ENCODE results near the gene PPP1R9B.

Gene PPP1R9B

DNA sequence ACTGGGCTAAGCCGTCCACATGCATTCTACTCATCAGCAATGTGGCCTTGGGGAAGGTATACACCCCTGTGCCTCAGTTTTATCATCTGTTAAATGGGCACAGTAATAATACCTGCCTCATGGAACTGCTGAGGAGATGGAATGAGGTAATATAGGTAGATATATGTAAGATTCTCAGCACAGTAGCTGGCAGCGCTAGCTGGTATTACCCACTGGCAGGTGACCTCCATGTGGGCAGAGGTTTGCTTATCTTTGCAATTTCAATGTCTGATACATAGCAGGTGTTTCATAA is 14.2 kb upstream of the PPP1R9B start:
- no peak for DNase-seq

DNA sequence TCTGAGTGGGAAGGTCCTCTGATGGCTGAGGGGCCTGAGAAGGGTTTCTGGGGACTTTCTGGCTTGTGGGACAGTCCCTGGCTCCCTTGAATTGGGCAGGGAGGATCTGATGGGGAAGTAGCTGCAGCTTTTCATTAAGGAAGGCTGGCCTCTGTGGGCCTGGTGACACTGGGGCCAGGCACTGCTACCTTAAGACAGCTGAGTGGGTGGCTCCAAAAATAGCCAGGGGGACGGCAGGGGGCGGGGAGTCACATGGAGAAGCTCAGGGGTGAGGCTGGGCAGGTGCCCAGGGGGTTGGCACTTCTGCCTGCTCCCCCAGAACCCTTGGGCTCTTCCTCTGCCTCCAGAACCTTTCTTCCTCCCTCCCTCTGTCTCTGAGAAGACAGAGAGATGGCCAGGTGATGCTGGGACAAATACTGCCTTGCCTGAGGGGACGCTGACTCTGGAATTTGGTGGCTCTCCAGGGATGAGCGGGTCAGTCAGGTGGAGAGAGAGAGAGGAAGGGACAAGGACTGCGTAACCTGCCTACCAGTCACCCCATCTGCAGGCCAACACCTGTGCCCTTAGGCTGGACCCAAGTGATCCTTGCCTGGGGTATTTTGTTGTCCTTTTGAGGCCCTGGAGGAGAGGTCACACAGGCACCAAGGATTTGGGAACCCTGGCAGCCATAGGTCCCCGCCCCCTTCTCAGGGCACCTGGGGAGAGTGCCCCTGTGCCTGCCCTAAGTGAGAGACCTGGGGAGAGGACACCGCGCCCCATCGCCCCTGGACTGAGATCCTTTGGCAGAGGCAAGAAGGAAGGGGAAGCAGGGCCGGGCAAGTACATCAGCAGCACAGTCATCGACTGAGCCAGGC is 13.6 kb upstream of the PPP1R9B start:
- DNase-seq = no peak
- TF ChIP-seq GATA1 (IDR thresholded peaks at IDR 0.05; ENCODE audit: low read depth, low read length) (no peak), POLR2A (IDR thresholded peaks at IDR 0.05; ENCODE audit: low read length) (no peak)

More for the DNA sequence above, 14.2 kb upstream of the PPP1R9B start:
- TF ChIP-seq POLR2A (IDR thresholded peaks at IDR 0.05; ENCODE audit: low read length) (no peak), GATA1 (IDR thresholded peaks at IDR 0.05; ENCODE audit: low read depth, low read length) (no peak)

DNA sequence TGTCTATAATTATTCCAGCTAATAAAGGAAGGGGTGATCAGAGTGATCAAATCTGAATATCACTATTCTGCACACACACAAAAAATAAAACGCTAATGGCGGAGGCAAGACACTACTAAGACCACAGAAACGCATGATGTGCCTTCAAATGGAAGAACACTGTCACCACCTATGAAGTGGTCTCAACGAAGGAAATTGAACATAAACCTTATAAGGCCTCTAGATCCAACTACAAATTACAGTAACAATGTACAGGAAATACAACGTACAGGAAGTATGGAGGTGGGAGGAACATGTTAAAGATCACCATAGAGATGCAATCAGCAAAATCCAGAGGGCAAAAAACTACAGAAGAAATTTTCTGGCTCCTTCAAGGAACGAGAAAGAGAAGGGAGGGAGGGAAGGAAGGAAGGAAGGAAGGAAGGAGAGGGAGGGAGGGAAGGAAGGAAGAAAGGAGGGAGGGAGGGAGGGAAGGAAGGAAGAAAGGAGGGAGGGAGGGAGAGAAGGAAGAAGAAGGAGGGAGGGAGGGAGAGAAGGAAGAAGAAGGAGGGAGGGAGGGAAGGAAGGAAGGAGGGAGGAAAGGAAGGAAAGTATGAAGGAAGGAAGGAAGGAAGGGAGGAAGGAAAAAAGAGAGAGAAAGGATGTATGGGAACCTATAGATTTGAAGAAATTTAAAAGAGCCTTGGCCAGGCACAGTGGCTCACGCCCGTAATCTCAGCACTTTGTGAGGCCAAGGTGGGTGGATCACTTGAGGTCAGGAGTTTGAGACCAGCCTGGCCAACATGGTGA is 12.2 kb upstream of the PPP1R9B start:
- TF ChIP-seq POLR2A (IDR thresholded peaks at IDR 0.05; ENCODE audit: low read length) = no peak
- TF ChIP-seq GATA1 (IDR thresholded peaks at IDR 0.05; ENCODE audit: low read depth, low read length) = no peak
- no peak for DNase-seq

- DNase-seq = no peak
- no peak for TF ChIP-seq POLR2A (IDR thresholded peaks at IDR 0.05; ENCODE audit: low read length)
- no peak for TF ChIP-seq GATA1 (IDR thresholded peaks at IDR 0.05; ENCODE audit: low read depth, low read length)
Measured at GRCh38 chr17:50161911-50162288, 11.4 kb upstream of the PPP1R9B start.

DNA sequence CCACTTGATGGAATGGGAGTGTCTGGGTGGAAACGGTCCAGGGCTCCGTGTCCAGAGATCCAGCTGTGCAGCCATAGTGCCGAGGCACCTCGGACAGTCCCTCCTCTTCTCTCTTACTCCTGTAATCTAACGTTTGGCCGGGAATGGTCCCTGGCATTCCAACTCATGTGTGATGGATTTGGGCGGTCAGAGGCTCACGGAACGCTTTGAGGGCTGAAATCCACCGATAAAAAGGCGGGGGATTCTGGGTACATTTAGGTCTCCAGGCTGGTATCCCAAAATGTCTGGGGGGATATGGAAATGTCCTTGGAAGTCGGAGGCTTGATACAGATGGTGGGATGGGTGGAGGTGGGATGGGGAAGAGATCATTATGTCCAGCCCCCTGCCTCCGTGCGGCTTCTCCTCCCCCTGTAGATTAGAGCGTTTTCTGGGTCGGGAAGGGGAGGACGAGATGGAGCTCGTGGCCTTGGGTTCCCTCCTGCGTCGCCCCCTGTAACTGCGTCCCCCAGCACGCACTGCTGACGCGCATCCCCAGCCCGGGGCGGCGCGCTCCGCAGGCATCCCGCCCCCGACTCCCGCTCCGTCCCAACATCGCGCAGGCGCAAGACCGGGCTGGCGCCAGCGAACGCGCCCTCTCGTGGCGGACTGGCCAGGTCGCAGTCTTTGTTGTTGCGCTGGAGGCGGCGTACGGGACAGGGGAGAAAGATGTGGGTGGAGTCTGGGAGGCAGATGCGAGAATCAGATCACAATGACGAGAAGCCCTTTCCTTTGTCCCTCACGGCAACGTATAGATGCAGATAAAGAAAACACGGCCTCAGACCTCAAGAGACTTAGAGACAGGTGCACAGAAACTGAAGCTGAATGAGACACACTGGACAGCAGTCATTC is 10.8 kb upstream of the PPP1R9B start:
- peak; percentile 88 to 92 for DNase-seq
- TF ChIP-seq GATA1 (IDR thresholded peaks at IDR 0.05; ENCODE audit: low read depth, low read length) (no peak), POLR2A (IDR thresholded peaks at IDR 0.05; ENCODE audit: low read length) (no peak)

DNA sequence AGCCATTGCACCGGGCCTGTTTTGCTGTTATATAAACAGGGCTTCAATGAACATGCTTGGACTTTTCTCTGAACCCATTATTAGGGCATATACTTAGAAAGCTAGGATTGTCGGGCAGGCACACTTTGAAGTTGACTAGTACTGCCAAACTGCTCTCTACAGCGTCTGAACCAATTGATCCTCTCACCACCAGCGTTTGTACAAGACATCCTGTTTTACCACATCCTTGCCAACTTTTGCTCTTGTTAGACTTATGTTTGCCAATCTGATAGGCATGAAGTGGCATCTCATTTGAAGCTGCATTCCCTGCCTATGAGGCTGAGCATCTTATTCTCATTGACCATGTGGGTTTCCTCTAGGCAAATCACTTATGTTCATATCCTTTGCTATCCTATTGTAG is 7.4 kb upstream of the PPP1R9B start:
- no peak for DNase-seq
- TF ChIP-seq POLR2A (IDR thresholded peaks at IDR 0.05; ENCODE audit: low read length) = no peak
- no peak for TF ChIP-seq GATA1 (IDR thresholded peaks at IDR 0.05; ENCODE audit: low read depth, low read length)

DNA sequence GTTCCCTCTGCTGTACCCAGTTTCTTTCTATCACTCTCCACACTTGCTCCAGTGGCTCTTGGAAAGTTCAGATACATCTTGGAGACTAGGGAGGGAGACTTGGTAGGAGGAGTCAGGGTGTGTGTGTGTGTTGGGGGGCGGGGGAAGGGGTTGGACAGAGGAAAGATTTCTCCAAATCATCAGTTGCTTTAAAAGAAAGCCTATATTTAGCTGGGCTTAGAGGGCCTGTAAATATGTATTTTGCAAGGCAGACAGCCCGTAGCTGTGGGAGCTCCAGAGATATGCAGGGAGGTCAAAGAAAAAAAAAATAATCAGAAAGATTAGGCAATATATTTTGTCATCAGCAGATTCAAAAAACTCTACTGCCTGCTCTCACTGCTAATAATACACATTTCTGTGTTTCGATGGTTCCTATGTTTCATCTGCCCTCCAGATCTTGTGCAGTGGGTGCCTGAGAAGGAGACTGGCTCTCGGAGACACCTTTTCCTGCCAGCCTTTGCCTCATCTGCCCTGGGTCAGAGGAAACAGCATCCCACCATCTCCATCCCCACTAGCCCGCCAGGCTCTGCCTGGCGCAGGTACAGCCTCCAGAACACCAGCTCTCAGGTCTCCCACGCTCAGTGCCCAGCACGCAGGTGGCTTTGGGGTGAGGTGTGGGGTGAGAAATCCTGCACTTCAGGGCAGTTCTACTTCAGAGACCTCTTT is 4.8 kb upstream of the PPP1R9B start:
- peak in 1 of 2 experiments; percentile 39 for DNase-seq
- TF ChIP-seq GATA1 (IDR thresholded peaks at IDR 0.05; ENCODE audit: low read depth, low read length) (no peak), POLR2A (IDR thresholded peaks at IDR 0.05; ENCODE audit: low read length) (no peak)

GRCh38 chr17:50154604-50155003 is 4.1 kb upstream of the PPP1R9B start:
- TF ChIP-seq POLR2A (IDR thresholded peaks at IDR 0.05; ENCODE audit: low read length) = no peak
- TF ChIP-seq GATA1 (IDR thresholded peaks at IDR 0.05; ENCODE audit: low read depth, low read length) = no peak
- peak in 1 of 2 experiments; percentile 28 for DNase-seq

GRCh38 chr17:50153650-50154575 is 3.4 kb upstream of the PPP1R9B start:
- no peak for TF ChIP-seq GATA1 (IDR thresholded peaks at IDR 0.05; ENCODE audit: low read depth, low read length)
- peak; percentile 50 for TF ChIP-seq POLR2A (IDR thresholded peaks at IDR 0.05; ENCODE audit: low read length)
- DNase-seq = peak; percentile 89 to 92

DNA sequence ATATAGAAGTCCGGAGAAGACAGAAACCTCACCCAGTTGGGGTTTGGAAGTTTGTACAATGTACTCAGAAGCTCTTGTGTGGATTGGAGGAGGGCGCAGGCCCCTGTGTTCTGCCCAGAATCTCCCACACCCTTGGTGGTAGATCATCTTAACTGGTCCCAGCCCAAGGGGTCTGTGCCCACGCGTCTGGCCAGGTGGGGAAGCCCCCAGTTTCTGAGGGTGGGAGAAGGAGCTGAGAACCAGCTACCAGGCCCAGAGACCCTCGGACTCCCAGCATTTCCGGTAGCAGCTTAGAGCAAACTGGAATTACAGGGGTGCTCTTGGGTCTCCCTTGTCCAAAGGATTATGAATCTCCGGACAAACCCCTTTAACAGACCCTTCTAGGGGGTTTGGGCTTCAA is 2.3 kb upstream of the PPP1R9B start:
- TF ChIP-seq GATA1 (IDR thresholded peaks at IDR 0.05; ENCODE audit: low read depth, low read length) (no peak), POLR2A (IDR thresholded peaks at IDR 0.05; ENCODE audit: low read length) (no peak)
- peak in 1 of 2 experiments; percentile 34 for DNase-seq

GRCh38 chr17:50151937-50152547 is 1.6 kb upstream of the PPP1R9B start:
- peak; percentile 78 to 80 for DNase-seq

More at GRCh38 chr17:50151937-50152547, 1.6 kb upstream of the PPP1R9B start:
- TF ChIP-seq GATA1 (IDR thresholded peaks at IDR 0.05; ENCODE audit: low read depth, low read length) (no peak), POLR2A (IDR thresholded peaks at IDR 0.05; ENCODE audit: low read length) (no peak)

Measured in erythroblast (primary cell).